Right renal cortex interstitium (tissue), 3 donors: ENCODE data around the gene KCNAB1. TPM values are rescaled to one million over a fixed set of nuclear protein-coding genes. Genes with fewer than 3 reads are reported as not detected.

Source experiments
- DNase-seq, 3 donors: peaks; one replicate each; pipeline ENCODE4 v3.0.0-alpha.2; 2013; ENCODE audit warnings: low read depth in 3 of 3, low spot score in 2 of 3
- polyA plus RNA-seq, 3 donors: library from polyadenylated mRNA; unstranded; fragments of 120-200 nt; gene quantifications; one replicate each; pipeline ENCODE4 v1.2.1, GENCODE V29; 2013; ENCODE audit not compliant: insufficient read length in 3 of 3

KCNAB1 gene
- polyA plus RNA-seq, 3 donors, result 2.9 to 3.7 (median 3.0) TPM

DNA sequence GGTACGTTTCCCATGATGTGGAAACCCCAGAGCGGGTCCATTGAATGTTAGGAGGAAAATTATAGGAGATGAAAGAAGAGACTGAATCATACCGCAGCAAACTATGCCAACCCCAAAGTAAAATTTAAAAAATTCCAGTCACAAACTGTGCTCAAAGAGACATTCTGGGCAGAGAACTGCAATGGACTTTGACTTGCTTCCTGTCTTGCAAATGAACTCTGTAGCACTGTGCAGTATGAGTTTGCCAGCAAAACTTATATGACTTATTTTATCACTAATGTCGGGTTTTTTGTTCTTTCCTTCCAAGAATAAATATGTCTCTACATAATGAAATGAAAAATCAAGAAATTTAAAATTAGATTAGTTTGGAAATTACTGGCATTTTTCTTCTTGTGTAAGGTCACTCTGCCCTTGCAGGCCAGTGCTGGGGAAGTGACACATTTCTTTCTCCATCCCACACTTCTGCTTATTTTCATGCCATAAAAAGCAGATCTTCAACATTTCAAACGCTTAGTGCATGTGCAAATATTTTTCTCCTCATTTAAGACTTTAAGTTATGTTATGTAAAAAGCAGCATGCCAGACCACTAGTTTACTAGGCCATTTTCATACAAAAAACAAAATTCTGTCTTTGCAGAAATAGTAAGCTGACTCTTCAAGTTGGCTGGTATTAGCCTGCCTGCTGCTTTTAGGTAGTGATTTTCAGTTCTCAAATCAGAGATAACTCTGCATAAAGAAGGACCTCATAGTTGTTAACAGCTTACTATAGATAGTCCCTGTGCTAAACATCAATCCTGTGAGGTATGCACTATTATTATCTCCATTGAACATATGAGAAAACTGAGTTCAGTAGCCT lies 466.8 kb downstream of the KCNAB1 start:
- DNase-seq, result no peak

DNA sequence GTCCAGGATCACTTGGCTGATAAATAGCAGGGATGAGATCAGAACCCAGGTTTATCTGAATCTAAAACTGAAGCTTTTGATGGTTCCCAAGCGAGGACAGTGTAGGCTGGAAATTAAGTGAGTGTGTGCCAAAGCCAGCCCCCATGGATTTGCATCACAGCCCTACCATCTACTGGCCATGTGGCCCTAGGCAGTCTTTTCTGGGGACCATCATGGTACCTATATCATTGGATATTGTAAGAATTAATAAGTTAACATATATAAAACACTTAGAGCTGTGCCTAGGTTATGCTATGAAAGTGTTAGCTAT lies 467.3 kb downstream of the KCNAB1 start:
- no peak for DNase-seq

Other genes with a start within 250 kb of the KCNAB1 start
- gene GMPS, start 249.9 kb upstream of the KCNAB1 start, polyA plus RNA-seq, result 10 to 100 TPM; 72.3 to 83.2 (median 72.6) TPM